Activated effector memory CD4-positive, alpha-beta T cell treated with Interleukin-2 at 50 U/mL for 16 hours (primary cell): ENCODE results near the gene DIO2.

Source experiments
- DNase-seq: peaks from one replicate; pipeline ENCODE4 v3.0.0-alpha.2; 2020

DIO2 gene

DNA sequence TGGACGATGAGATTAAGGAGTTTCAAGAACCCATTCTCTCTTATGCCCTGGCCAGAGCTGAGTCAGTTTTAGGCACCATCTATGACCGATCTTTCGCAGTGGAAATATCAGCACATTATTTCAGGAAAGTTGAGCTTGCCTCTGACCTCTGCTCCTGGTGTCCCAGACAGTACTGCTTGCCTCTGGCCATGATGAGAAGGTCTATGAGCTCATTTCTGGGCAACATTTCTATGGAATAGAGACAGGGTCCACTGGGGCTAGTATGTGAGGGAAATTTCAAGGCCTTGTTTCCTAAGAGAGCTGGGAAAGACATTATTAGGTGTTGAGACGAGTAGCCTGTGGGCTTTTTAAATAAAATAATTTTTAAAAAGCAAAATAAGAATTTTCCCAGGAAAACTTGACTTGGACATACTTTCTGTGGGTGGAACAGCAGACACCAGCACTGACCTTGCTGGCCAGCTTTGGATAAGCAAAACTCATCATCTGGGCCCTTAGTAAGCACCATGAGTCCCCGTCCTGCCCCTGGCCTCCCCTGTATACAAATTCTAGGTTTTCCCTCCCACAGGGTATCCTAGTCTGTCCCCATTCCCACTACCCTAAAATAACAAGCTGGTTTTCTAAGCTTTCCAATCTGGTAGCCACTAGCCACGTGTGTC is 43.4 kb downstream of the DIO2 start:
- DNase-seq: no peak

DNA sequence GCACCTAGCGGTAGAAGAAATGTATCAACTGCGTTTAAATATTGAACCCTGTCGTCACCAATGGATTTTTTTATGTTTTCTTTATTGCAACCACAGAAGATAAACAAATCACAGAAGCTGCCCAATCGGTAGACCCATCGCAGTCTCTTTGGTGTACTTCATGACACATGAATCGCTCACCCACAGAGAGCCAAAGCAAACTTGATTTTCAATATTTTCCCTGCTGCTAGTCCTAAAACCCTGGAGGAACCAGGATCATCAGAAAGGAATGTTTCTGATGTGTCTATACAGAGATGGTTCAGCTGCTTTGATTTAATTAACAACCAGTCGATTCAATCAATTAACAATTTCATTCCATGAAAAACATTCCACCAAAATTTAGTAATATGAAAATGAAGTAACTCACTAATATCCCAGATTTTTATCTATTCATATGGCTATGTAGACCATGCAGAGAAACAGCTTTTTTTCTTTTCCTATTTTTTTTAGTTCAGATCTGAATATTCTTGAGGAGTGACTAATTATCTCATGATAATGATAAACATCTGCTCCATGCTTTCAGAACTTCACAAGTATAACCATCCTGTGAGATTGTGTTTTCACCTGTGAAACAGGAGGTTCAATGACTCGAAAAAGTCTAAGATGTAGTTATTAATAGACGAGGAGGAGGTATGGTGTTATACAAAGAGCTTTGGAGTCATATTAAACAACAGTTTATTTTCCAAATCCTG is 46.1 kb downstream of the DIO2 start:
- no peak for DNase-seq

DNA sequence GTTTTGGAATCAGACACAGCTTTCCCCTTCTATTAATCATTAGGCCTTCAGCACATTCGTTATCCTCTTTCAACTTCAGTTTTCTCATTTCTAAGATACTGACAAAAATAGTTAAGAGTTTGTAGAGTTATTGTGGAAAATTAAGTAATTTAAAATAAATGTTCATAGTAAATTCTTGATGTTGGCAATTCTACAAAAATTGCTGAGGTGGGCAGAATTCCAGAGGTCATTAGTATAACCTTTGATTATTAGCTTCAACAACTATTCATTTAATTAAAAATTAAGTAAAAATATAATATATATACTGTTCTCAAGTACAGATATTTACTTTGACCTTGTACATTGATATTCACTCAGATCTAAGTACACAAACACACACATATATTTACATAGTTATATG is 58.5 kb downstream of the DIO2 start:
- no peak for DNase-seq

DNA sequence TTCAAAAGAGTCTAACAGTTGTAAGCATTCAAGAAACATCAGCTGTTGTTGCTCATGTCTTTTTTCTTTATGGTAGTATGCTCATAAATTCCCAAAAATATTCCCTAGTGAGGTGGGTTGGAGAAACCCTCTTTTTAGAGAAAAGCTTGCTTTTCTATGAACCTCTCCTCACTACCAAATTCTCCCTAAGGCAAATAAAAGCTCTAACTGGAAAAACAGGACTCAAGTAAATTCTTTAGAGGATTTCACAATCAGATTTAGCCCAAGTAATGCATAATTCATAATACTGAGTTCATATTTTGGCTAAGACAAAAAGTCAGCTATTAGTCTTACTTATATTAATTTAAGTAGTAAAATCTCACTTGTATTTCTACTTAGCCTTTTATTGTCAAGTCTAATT is 59.1 kb downstream of the DIO2 start:
- DNase-seq: no peak

DNA sequence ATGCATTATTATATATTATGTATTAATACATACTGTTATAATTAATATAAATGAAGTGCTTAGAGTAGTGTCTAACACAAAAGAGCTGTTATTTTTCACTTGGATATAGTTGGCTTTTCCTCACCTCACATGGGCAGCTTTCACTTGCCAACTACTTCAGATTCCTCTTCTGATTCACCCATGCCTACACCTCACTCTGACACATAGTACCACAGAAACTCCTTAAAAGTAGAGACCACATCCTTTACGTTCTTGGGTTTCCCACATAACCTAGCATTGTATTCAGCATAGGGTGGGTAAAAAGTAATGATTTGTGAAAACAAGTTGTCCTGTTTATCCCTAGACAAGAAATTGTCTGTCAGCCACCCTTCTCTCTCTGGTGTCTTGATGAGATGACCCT is 61.0 kb downstream of the DIO2 start:
- no peak for DNase-seq
